Neural progenitor cell (in vitro differentiated cells): ENCODE measurements around the gene ERC2. TPM values are rescaled to one million over a fixed set of nuclear protein-coding genes. Genes with fewer than 3 reads are reported as not detected.

Source experiments
- DNase-seq: peaks from one replicate; pipeline ENCODE4 v3.0.0-alpha.2; 2016; ENCODE audit warnings: low spot score
- H2AFZ ChIP-seq: fragments of 200-600 bp; sonication (generic); replicated peaks from 2 replicates; pipeline ENCODE4 v1.6.1; 2016; ENCODE audit warnings: antibody characterized with exemption
- H3F3A ChIP-seq: fragments of 200-600 bp; sonication (generic); 2 replicates; pipeline ENCODE4 v1.6.1; 2016; ENCODE audit warnings: antibody characterized with exemption, low read depth
- H3K27ac ChIP-seq: fragments of 200-600 bp; sonication (generic); 2 replicates; pipeline ENCODE4 v1.5.1; 2016; ENCODE audit warnings: mild to moderate bottlenecking
- H3K27me3 ChIP-seq: fragments of 200-600 bp; sonication (generic); 2 replicates; pipeline ENCODE4 v1.6.1; 2016; ENCODE audit warnings: mild to moderate bottlenecking, moderate library complexity
- H3K36me3 ChIP-seq: fragments of 200-600 bp; sonication (generic); 2 replicates; pipeline ENCODE4 v1.5.1; 2016
- H3K4me1 ChIP-seq: fragments of 200-600 bp; sonication (generic); 2 replicates; pipeline ENCODE4 v1.6.1; 2016; ENCODE audit warnings: mixed run types
- H3K4me2 ChIP-seq: fragments of 200-600 bp; sonication (generic); 2 replicates; pipeline ENCODE4 v1.6.1; 2016
- H3K4me3 ChIP-seq: fragments of 200-600 bp; sonication (generic); 2 replicates; pipeline ENCODE4 v1.5.1; 2016
- H3K79me2 ChIP-seq: fragments of 200-600 bp; sonication (generic); 2 replicates; pipeline ENCODE4 v1.6.1; 2016; ENCODE audit warnings: low read depth
- H3K9ac ChIP-seq: fragments of 200-600 bp; sonication (generic); 2 replicates; pipeline ENCODE4 v1.6.1; 2016
- H3K9me3 ChIP-seq: fragments of 200-600 bp; sonication (generic); 2 replicates; pipeline ENCODE4 v1.5.1; 2016; ENCODE audit warnings: low read depth
- H4K20me1 ChIP-seq: fragments of 200-600 bp; sonication (generic); 2 replicates; pipeline ENCODE4 v1.6.1; 2016; ENCODE audit warnings: low read depth
- H3K27ac Mint-ChIP-seq: 3 replicates; pipeline ENCODE4 v1.8.0; 2021; ENCODE audit warnings: mixed read lengths
- H3K27me3 Mint-ChIP-seq: 2 replicates; pipeline ENCODE4 v1.8.0; 2022; ENCODE audit warnings: low read depth, mild to moderate bottlenecking, inconsistent platforms, moderate library complexity, mixed read lengths; ENCODE audit not compliant: insufficient read depth
- H3K36me3 Mint-ChIP-seq: 3 replicates; pipeline ENCODE4 v1.8.0; 2021; ENCODE audit warnings: mixed read lengths
- H3K4me1 Mint-ChIP-seq: 3 replicates; pipeline ENCODE4 v1.8.0; 2021; ENCODE audit warnings: mixed read lengths
- H3K4me3 Mint-ChIP-seq: 3 replicates; pipeline ENCODE4 v1.8.0; 2021; ENCODE audit warnings: mild to moderate bottlenecking, moderate library complexity, mixed read lengths
- H3K9me3 Mint-ChIP-seq: 3 replicates; pipeline ENCODE4 v1.8.0; 2020; ENCODE audit warnings: mixed read lengths
- CTCF ChIP-seq: fragments of 200-600 bp; sonication (generic); IDR thresholded peaks from 2 replicates; pipeline ENCODE4 v1.5.1; 2017; ENCODE audit warnings: antibody characterized with exemption, mild to moderate bottlenecking
- EZH2 ChIP-seq: fragments of 200-600 bp; sonication (generic); IDR thresholded peaks from 2 replicates; pipeline ENCODE4 v1.6.1; 2017; ENCODE audit warnings: antibody characterized with exemption, mild to moderate bottlenecking, moderate library complexity
- EZH2phosphoT487 ChIP-seq: fragments of 200-600 bp; sonication (generic); IDR thresholded peaks from 2 replicates; pipeline ENCODE4 v1.6.1; 2017; ENCODE audit warnings: antibody characterized with exemption
- microRNA-seq: library from miRNA; unstranded; fragments of <30 nt; microRNA quantifications from one replicate; pipeline ENCODE4, GENCODE V29; 2016
- small RNA-seq: library from RNA; depleted of rRNA; stranded (forward); fragments of <200 nt; gene quantifications from one replicate; pipeline ENCODE3, GENCODE V24; 2015
- total RNA-seq: library from RNA; depleted of rRNA; stranded (reverse); fragments of >200 nt; gene quantifications from 2 replicates; pipeline ENCODE4 v1.2.3, GENCODE V29; 2015; ENCODE audit warnings: low replicate concordance

ERC2 gene
- total RNA-seq, 1 donor from 2014 or later, result 24.8 TPM

- H3K9me3 Mint-ChIP-seq, result no peaks in the 10 kb centered on the region
- no peaks in the 10 kb centered on the region for H3K36me3 ChIP-seq
- no peak overlapping the region for H3K4me2 ChIP-seq
- no peak overlapping the region for H3K27ac ChIP-seq
- no peaks in the 10 kb centered on the region for H3F3A ChIP-seq
- H3K36me3 Mint-ChIP-seq, result peaks cover 22% of the 10 kb centered on the region
- no peaks in the 10 kb centered on the region for H3K4me1 ChIP-seq
- H2AFZ ChIP-seq, result no peak overlapping the region
- no peaks in the 10 kb centered on the region for H3K27me3 ChIP-seq
- H3K9ac ChIP-seq, result no peak overlapping the region
- H3K79me2 ChIP-seq, result no peaks in the 10 kb centered on the region
- H3K27ac Mint-ChIP-seq, result no peak overlapping the region
- no peaks in the 10 kb centered on the region for H4K20me1 ChIP-seq
- no peaks in the 10 kb centered on the region for H3K27me3 Mint-ChIP-seq
- TF ChIP-seq EZH2 (no peak), CTCF (no peak), EZH2phosphoT487 (no peak)
- H3K4me3 Mint-ChIP-seq, result no peak overlapping the region
- H3K4me3 ChIP-seq, result no peak overlapping the region
- H3K4me1 Mint-ChIP-seq, result no peaks in the 10 kb centered on the region
- DNase-seq, result no peak
- no peaks in the 10 kb centered on the region for H3K9me3 ChIP-seq
These were observed 1001.7 kb downstream of the ERC2 start for GRCh38 chr3:55466526-55466925.

GRCh38 chr3:55461896-55462295 lies 1006.4 kb downstream of the ERC2 start:
- no peaks in the 10 kb centered on the region for H3F3A ChIP-seq
- no peak overlapping the region for H3K9ac ChIP-seq
- H4K20me1 ChIP-seq, result no peaks in the 10 kb centered on the region
- H3K79me2 ChIP-seq, result no peaks in the 10 kb centered on the region
- no peak overlapping the region for H3K4me3 Mint-ChIP-seq
- no peak for DNase-seq
- no peaks in the 10 kb centered on the region for H3K27me3 ChIP-seq
- H3K36me3 ChIP-seq, result no peaks in the 10 kb centered on the region
- H3K27ac ChIP-seq, result no peak overlapping the region
- H3K9me3 ChIP-seq, result no peaks in the 10 kb centered on the region
- H3K4me1 Mint-ChIP-seq, result no peaks in the 10 kb centered on the region
- H3K27me3 Mint-ChIP-seq, result peaks cover 4% of the 10 kb centered on the region
- H3K4me1 ChIP-seq, result no peaks in the 10 kb centered on the region
- H3K36me3 Mint-ChIP-seq, result peaks cover 4% of the 10 kb centered on the region
- no peak overlapping the region for H3K4me3 ChIP-seq
- H3K4me2 ChIP-seq, result no peak overlapping the region
- no peak overlapping the region for H3K27ac Mint-ChIP-seq
- H3K9me3 Mint-ChIP-seq, result no peaks in the 10 kb centered on the region
- no peak overlapping the region for H2AFZ ChIP-seq
- no peak for TF ChIP-seq EZH2
- TF ChIP-seq EZH2phosphoT487, result no peak

DNA sequence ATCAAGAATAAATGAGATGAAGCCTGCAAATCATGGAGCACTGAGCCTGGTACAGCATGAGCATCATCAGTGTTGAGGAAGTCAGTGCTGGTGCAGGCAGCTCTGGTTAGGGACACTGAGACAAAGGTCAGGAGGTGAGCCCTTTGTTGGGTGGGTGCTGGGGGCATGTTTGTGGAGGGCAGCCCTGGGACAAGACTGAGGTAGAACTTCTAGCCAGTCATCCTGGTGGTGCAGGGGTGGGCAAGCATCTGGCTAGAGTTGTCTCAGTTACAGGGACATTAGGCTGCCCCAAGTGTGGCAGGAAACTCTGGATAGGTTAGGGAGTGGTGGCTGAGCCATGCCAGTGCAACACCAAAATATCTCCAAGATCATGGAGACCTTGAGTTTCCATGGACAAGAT lies 1008.4 kb downstream of the ERC2 start:
- Mint-ChIP-seq H3K36me3 (peaks cover 2% of the 10 kb centered on the region), H3K4me1 (peaks cover 5% of the 10 kb centered on the region), H3K4me3 (no peak overlapping the region), H3K9me3 (no peaks in the 10 kb centered on the region), H3K27me3 (peaks cover 4% of the 10 kb centered on the region), H3K27ac (no peak overlapping the region)
- Histone ChIP-seq H3K27ac (no peak overlapping the region), H3K9ac (no peak overlapping the region), H3K4me2 (no peak overlapping the region), H3K79me2 (no peaks in the 10 kb centered on the region), H3K9me3 (no peaks in the 10 kb centered on the region), H3K4me1 (no peaks in the 10 kb centered on the region), H3K36me3 (no peaks in the 10 kb centered on the region), H2AFZ (no peak overlapping the region), H4K20me1 (no peaks in the 10 kb centered on the region), H3K4me3 (no peak overlapping the region), H3K27me3 (no peaks in the 10 kb centered on the region), H3F3A (no peaks in the 10 kb centered on the region)
- TF ChIP-seq CTCF, result no peak
- TF ChIP-seq EZH2phosphoT487, result no peak
- TF ChIP-seq EZH2, result no peak
- no peak for DNase-seq

Small RNAs within 50 kb of the gene (microRNA-seq; reads per million reads assigned to microRNA genes)
- 1.1 reads per million for gene MIR3938

Small RNAs within 50 kb of the gene (small RNA-seq; reads per million reads assigned to genes)
- 0.14 reads per million for gene MIR3938
- not detected for gene RNA5SP133

Other genes with a start within 250 kb of the ERC2 start
- 28.0 and 34.1 TPM in 2 replicates for gene CCDC66, start 88.7 kb upstream of the ERC2 start, total RNA-seq
- gene TASOR, start 214.8 kb upstream of the ERC2 start, total RNA-seq, result 76.6 and 141 TPM in 2 replicates